Raji (cell line): ENCODE data around the gene DIO3.

ENCODE experiments used
- POLR2A ChIP-seq: IDR thresholded peaks from 2 replicates; pipeline ENCODE4 v1.6.1; 2011; ENCODE audit warnings: low read depth, low read length, control low read depth; ENCODE audit not compliant: insufficient read depth

DIO3 gene

GRCh38 chr14:101594511-101595148 is 33.3 kb downstream of the DIO3 start:
- no peak for TF ChIP-seq POLR2A

- TF ChIP-seq POLR2A = no peak
Measured at GRCh38 chr14:101595349-101595748, 34.1 kb downstream of the DIO3 start.

GRCh38 chr14:101595887-101596721 is 34.8 kb downstream of the DIO3 start:
- TF ChIP-seq POLR2A = no peak

GRCh38 chr14:101596742-101597141 is 35.4 kb downstream of the DIO3 start:
- TF ChIP-seq POLR2A = no peak

GRCh38 chr14:101598159-101598558 is 36.9 kb downstream of the DIO3 start:
- no peak for TF ChIP-seq POLR2A

- TF ChIP-seq POLR2A = no peak
Measured at GRCh38 chr14:101598571-101599233, 37.4 kb downstream of the DIO3 start.

- no peak for TF ChIP-seq POLR2A
Measured at GRCh38 chr14:101599234-101599885, 38.1 kb downstream of the DIO3 start.

- no peak for TF ChIP-seq POLR2A
Measured at GRCh38 chr14:101600336-101600890, 39.1 kb downstream of the DIO3 start.

- no peak for TF ChIP-seq POLR2A
Measured at GRCh38 chr14:101600891-101601605, 39.8 kb downstream of the DIO3 start.

- no peak for TF ChIP-seq POLR2A
Measured at GRCh38 chr14:101601606-101602465, 40.5 kb downstream of the DIO3 start.

- no peak for TF ChIP-seq POLR2A
Measured at GRCh38 chr14:101602466-101602840, 41.2 kb downstream of the DIO3 start.

- TF ChIP-seq POLR2A = no peak
Measured at GRCh38 chr14:101603096-101603495, 41.8 kb downstream of the DIO3 start.

- TF ChIP-seq POLR2A = no peak
Measured at GRCh38 chr14:101604228-101604934, 43.1 kb downstream of the DIO3 start.
